AG10803 (cell line): ENCODE results near the gene HSPA12A.
A peak's percentile ranks its signal among the peaks of the same experiment; 100 is the strongest.

Experiments used
- DNase-seq: peaks from one replicate; pipeline ENCODE4 v3.0.0; 2010; ENCODE audit warnings: low read depth
- H3K4me3 ChIP-seq: 2 replicates; pipeline ENCODE4 v1.5.1; 2011; ENCODE audit warnings: mild to moderate bottlenecking, low read length, control low read depth
- CTCF ChIP-seq: conservative IDR thresholded peaks from 2 replicates; pipeline ENCODE4 v1.5.1; 2011; ENCODE audit warnings: mild to moderate bottlenecking, low read length, control low read depth, inconsistent platforms

Gene HSPA12A

GRCh38 chr10:116775488-116776400 lies 33.4 kb upstream of the HSPA12A start:
- no peak overlapping the region for H3K4me3 ChIP-seq
- TF ChIP-seq CTCF = no peak
- no peak for DNase-seq

DNA sequence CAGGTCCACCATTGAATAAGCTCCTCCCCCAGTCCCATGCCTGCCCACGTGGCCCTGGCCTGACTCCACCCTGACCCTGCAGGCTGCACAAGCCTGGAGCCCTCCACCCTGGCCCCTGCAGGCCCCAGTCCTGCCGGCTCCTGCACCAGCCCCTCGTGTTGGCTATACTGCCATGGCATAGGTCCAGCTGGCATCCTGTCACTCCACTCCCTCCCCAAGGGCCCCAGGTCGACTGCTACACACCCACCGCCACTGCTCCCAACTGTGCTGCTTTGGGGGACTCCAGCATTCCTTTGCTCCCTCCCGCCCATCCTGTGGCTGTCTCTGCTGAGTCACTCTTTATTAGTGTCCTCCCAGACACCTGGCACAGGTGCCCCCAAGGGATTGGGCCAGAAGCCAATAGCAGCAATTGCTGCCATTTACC lies 32.4 kb upstream of the HSPA12A start:
- TF ChIP-seq CTCF = no peak

GRCh38 chr10:116772909-116773705 lies 30.7 kb upstream of the HSPA12A start:
- no peak for TF ChIP-seq CTCF
- H3K4me3 ChIP-seq = no peak overlapping the region
- DNase-seq = no peak

More for the DNA sequence above, 32.4 kb upstream of the HSPA12A start:
- no peak overlapping the region for H3K4me3 ChIP-seq
- DNase-seq = no peak

GRCh38 chr10:116771959-116772585 lies 29.7 kb upstream of the HSPA12A start:
- no peak for TF ChIP-seq CTCF
- no peak overlapping the region for H3K4me3 ChIP-seq
- DNase-seq = no peak

GRCh38 chr10:116771101-116771958 lies 29.0 kb upstream of the HSPA12A start:
- H3K4me3 ChIP-seq = peak overlapping the region; percentile 7; the same call in 1 of the 2 replicates
- peak; percentile 12; the same call in 1 of the 2 replicates for TF ChIP-seq CTCF
- peak; percentile 93 for DNase-seq

DNA sequence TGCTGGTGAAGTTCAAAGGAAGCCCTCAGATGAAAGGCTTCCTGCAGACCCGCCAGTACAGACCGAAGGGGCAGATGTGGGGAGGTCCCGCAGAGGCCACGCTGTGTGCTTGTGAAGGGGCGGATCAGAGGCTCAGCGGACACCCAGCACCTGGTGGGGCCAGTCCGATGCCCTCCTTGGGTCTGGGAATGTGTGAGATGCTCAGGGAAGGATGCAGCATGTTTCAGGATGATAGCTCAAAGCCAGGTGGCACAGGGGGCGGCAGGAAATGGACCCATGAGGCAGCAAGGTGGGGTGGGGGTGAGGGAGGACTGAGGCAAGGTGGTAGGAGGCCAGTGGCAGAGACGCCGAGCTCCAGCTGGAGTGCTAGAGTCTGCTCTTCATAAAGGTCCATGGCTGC lies 27.9 kb upstream of the HSPA12A start:
- no peak for TF ChIP-seq CTCF
- DNase-seq = no peak
- no peak overlapping the region for H3K4me3 ChIP-seq
